Activated CD8-positive, alpha-beta memory T cell treated with anti-CD3 and anti-CD28 coated beads, Interleukin-2, amount 50 U/mL, for 1 hour (primary cell): Measurements from ENCODE around the gene RNU6-7.
A peak's percentile ranks its signal among the peaks of the same experiment; 100 is the strongest.

Experiments
- DNase-seq: peaks from one replicate; pipeline ENCODE4 v3.0.0-alpha.2; 2020; ENCODE audit errors: extremely low read depth

The RNU6-7 gene

DNA sequence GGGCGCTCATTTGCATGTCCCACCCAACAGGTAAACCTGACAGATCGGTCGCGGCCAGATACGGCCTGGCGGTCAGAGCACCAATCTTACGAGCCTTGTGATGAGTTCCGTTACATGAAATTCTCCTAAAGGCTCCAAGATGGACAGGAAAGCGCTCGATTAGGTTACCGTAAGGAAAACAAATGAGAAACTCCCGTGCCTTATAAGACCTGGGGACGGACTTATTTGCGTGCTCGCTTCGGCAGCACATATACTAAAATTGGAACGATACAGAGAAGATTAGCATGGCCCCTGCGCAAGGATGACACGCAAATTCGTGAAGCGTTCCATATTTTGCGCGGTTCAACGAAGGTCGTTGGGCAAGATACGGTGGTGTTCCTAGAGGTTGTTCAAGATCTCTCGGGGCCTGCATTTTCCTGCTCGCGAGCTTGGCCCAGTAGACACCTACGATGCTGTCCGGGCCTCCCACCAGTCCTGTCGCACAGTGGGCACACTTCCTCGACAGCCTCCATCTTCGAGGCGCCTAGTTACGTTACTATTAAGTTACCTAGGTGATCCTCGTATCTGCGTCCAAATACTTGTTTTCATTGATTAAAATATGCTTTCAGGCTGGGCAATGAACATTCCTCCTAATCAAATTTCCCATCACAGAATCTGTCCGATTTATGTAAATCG lies at the start of gene RNU6-7:
Gene RNU6-7 (plus strand): TSS at position 230 of the 675 bp plus-strand sequence.
- no peak for DNase-seq

DNA sequence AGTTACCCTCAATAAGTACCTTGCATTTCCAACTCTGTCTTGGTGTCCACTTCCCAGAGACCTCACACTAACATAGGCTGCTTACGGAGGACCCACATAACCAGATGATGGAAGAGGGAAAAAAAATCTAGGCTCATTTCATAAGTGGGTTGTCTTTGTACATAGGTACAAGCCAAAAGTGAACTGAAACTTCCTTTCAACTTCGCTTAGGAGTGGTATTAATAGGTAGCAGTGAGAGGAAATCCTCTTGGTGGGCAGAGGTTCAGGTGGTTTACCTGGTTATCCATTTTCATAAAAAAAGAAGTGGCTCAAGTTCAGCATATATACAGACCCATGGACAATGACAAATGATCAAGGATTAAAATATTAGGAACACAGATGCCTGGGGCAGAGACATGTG lies 35.8 kb upstream of the RNU6-7 start:
- DNase-seq, result no peak

DNA sequence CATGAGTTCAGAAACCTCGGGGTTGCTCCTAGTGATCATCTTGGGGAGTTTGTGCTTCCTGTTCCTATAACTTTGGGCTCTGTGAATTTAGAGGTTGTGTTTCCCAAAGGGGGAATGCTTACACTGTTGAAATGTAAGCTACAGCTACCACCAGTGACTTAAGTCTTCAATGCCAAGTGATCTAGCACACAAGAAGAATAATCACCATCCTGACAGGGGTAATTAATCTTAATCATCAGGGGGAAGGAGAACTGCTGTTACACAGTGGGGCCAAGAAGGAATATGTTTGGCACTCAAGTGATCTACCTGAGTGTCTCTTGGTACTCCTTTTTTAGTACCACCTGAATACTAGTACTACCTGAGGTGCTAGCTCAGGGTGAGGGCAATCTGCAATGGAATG lies 34.9 kb upstream of the RNU6-7 start:
- DNase-seq, result no peak

DNA sequence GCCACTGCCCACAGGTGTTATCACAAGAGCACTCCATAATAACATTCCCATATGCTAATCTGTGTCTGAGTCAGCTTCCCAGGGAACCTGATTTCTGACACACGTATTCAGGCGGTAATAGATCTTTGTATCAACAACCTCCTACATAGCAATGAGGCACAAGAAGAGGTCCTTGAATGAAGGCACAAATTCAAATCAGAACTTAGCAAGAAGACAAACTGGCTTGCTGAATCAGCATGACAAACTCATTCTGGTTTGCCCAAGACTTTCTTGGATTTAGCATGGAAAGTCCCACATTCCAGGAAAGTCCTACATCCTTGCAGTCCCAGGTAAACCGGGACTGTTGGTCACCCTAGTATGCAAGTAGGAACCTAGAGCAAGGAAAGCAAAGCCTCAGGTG lies 33.9 kb upstream of the RNU6-7 start:
- DNase-seq, result no peak

DNA sequence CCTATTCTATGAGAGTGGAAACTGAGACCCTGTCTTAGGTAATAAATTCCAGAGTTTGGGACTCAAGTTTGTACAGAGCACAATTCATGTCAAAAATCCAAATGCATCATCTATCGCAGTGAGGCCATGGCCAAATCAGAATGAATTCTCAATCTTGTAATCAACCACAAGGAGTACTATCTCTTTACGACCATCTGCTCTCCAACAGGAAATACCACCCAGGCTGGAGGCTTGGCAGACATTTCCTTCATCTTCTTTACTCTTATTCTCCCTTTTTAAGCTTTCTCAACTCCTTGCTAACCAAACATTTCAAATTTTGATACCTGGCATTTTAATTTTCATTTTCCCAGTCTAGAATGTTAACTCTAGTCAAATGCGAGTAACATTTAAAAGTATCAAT lies 32.7 kb upstream of the RNU6-7 start:
- DNase-seq, result no peak

DNA sequence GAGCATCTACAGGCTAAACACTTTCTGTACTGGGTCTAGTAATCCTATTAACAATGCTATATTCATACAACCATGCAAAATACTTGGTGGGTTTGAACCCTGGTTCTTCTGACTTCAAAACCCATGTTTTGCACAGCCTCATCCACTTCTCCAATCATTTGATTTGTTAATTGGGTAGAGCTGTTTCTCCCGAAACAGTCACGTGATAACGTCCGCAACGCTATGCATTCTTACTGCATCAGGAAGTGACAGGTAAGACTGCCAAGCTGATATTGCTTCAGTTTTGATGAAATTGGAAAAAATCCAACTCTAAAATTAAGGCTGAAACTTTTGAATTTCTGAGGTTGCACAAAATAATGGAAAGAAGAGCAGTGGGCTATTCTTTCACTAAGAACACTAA lies 30.4 kb upstream of the RNU6-7 start:
- no peak for DNase-seq

DNA sequence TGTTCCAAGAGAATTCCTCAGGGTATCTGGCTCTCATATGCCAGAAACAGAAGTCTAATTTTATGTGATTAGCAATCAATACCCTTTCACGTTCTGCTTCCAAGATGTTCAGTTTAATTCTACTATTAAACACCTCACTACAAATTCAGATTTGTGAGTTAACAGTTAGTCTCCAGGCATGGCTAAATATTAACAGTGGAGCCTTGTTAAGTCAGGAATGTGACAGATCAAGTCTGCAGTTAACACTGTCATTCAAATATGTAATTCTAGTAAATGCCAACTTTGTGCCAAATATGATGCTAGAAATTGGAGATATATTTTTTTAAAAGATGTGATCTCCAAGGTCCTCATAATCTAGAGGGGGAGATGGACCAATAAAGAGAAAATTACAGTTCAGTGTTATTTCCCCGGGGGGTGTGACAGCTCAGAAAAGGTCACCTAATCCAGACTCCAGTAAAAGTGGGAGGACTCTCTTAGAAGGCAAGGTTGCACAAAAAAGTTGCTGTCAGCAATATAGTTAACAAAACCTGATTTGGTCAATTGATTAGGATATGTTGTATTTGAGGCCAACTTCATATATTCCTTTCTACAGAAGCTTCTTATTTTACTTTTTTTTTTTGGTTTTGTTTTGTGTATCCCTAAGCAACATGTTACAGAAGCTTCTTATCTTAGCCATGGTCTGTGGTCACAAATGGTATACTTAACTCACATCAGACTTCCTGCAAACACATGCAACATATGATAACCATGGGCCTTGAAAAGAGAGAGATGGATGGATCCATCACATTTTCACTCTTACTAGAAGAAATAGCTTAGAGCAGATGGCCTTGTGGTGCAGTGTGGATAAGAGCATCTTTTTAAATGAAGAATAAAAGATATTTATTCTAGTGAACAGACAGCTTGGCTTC lies 18.4 kb upstream of the RNU6-7 start:
- DNase-seq, result no peak

DNA sequence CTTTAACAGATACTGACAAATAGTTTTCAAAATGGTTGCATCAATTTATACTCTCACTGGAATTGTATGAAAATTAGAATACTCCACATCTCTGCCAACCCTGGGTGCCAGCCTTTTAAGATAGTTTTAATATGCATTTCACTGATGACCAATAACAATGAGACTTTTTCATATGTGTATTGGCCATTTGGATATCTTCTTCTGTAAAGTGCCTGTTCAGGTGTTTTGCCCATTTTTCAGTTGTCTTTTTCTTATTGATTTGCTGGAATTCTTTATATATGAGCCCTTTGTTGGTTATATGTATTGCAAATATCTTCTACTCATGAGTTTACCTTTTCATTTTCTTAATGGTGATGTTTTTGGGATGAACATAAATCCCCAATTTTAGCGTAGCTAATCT lies 16.7 kb upstream of the RNU6-7 start:
- no peak for DNase-seq

DNA sequence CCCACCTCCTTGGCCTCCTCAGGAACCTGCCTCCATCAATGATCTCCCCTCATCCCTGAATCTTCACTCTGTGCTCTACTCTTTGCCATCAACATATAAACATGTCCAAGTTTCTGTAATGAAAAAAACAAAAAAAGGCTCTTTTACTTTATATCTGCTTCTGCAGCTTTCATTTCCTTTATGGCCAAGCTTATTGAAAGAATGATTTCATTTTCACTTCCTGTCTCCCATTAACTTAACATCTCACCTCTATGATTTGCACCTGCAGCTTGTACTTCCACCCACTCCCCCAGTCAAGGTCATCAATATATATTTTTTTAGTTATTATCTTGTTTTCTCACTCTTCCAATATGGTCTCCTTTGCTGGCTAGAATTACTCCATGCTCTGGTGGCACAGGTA lies 15.6 kb upstream of the RNU6-7 start:
- no peak for DNase-seq

DNA sequence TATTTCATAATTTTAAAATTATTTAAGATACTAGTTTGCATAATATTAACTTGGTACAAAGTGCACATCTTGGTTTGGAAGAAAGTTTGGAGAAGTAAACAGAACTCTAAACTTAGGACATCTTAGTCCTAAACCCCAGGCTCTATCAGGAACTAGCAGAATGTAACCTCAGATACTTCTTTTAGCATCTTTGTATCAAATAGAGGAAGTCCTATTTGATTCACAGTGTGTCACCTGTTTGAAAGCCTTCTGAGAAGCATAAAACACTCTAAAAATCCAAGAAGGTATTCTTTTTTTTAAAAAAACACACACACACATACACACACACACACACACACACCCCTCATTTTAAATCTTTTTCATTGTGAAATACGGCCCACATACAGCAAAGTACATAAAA lies 12.0 kb upstream of the RNU6-7 start:
- no peak for DNase-seq

DNA sequence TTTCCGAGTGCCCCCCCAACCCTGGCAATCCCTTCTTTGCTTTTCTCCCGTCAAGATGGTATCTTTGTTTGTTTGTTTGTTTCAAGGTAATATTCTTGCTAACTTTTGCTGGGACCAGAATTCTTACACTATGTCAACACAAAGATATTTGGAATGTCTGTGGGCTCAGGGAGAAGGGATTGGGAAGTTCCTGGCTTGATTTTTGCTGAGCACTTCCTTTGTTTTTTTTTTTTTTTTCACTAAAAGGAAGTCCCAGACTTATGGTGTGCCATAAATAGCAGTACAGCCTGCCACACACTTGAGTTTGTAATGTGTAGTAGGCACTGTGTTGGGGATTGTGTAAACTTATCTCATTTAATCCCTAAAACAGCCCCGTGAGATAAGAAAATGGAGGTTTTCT lies 11.2 kb upstream of the RNU6-7 start:
- DNase-seq, result no peak

DNA sequence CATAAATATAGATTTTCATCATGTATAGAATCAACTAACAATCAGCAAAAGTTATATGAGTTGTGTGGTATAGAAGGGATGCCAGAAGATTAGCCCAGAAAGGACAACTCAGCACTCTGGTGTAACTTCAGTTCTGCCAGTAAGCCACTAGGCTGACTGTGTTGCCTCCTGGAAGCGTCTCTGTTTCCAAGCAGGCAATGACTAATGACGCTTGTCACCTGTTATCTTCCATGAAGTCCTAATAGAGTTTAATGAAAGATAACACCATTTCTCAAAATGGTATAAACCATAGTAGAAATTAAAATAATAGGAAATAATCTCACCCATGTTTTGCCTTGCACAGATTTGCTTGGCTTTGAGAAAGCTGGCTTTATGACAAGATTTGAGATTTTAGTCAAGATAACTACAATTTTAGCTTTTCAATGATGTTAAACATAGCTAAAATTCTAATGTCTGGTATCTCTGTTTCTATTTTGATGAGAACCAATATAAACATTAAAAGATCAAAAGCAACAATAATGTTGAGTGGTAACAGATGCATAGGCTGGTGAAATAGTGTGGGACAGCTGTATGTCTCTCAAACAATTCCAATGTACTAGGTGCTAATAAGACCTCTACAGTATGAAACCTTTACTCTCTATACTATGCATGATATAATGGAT lies 9.0 kb upstream of the RNU6-7 start:
- DNase-seq, result no peak

DNA sequence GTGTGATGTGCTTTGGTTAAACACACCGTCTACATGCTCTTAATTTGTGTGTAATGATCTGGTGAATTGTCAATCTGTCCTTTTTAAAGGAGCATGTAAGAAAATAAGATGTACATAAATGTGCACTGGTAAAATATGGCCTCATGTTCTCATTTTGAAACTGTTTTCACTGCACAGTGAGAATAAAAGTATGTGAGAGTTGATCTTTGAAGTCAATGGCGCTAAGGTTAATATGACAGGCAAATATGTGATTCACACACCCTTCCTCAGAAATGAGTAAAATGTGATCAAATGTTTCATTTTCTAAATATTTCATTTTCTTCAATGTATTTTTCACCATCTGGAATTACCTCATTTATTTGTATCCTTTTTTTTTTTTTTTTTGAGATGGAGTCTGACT lies 8.3 kb upstream of the RNU6-7 start:
- DNase-seq, result no peak

DNA sequence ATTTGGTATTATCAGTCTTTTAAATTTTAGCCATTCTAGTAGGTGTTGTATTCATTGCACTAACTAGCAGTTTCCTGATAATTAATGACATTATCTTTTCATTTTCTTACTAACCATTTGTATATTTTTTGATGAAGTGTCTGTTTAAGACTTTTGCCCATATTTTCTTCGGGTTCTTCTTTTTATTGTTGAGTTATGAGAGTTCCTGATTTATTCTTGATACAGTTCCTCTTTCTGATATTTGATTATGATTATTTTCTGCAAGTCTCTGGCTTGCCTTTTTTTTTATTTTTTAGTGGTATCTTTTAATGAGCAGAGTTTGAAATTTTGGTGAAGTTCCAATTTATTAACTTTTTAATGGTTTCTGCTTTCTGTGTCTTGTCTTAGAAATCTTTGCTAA lies 6.2 kb upstream of the RNU6-7 start:
- no peak for DNase-seq

DNA sequence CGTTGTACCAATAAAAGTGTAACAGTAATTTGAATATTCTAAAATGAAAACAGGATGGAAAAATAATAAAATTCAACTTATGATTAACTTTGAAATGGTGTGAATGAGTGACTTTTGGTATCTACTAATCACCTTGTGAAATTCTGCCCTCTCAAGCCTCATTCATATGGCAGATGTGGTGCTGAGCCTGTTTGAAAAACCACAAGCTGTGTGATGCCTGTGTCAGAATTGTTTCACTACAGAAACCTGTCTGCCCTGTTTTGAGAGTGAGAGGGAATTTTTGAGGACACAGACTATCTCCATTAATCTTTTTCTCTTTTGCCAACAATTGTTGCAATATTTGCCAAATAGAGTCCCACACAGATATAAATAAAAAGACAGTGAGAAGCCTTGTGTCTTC lies 3.9 kb upstream of the RNU6-7 start:
- DNase-seq, result no peak

DNA sequence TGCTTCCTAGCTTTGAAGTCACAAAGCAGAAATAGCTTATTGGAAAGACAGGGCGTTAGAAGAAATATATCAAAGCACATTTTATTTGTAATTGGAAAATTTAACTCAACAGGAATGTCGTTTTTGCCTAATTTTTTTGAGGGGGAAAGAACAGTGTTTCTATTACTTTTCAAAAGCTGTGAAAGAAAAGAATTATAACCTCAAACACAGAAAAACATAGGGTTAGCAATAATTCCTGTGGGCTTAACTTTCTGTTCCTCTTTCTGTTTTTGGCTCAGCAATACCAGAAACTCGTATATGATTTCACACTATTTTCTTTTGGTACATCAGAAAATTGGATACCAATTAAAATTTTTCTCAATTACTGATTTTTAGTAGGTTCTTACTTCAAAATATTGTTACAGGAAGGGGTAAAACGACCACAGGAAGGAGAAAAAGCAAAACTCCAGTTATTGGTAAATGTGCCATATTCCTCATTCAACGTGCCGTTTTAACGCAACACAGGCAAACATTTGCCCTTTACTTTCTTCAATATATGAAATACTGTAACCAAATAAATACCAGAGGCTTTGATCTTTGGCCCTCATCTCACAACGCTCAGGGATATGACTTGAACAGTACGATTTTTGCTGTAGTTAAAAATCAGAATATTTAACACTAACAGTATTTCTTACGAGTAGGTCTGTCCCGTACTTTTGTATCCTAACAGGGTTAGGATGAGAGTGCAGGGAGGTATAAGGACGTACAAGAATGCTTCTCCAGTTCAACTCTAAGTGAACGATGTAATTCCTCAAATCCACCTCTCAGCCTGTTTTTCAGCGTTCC lies 1.3 kb upstream of the RNU6-7 start:
- DNase-seq, result no peak

DNA sequence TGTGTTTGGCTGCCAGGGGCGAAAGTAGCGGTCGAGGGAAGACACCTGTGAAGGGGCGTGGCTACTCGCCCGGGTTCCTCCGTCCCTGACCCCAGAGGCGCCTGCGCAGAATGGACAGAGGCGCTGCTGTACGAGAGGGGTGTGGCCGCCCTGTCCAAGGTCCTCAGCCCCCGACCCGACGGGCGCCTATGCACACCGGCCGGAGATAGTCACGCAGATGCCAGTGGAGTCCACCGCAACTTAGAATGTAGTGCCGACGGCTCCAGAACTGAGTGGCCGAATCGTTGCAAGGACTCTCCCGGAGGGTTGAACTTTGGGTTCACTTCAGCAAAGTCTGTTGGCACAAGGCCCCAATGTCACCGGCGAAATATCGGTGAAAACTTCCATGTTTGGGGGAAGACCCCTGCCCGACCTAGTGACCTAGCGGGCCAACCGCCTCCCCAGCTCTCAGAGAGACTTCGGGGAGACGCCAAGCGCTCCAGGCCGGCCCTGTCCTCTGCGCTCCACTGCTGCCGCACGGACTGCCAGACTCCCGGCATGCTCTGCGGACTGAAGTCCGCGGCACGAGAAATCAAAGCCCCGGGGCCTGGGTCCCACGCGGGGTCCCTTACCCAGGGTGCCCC lies 541 bp upstream of the RNU6-7 start:
- DNase-seq, result no peak

DNA sequence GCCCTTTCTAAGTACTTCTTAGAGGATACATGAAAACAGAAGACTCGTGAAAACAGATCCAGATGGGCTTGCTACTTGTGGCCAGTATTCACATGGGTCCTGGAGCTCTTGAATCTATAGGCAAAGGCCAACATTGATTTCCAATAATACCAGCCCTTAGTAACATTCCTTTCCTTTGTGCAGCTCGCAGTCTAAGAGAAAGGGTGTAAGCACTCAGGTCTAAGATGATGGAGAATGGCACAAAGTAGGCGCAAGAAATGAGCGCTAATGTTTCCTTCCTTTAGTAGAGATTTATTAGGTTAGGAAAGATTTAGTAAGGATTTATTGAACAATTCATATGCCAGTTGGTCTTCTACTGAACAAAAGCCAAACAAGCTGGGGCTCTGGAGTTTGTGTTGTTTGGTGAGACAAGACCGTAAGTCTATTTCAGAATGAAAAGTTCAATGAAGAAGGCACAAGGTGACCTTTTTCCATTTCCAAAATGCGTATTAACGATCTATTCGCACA lies 699 bp downstream of the RNU6-7 start:
- DNase-seq, result no peak

DNA sequence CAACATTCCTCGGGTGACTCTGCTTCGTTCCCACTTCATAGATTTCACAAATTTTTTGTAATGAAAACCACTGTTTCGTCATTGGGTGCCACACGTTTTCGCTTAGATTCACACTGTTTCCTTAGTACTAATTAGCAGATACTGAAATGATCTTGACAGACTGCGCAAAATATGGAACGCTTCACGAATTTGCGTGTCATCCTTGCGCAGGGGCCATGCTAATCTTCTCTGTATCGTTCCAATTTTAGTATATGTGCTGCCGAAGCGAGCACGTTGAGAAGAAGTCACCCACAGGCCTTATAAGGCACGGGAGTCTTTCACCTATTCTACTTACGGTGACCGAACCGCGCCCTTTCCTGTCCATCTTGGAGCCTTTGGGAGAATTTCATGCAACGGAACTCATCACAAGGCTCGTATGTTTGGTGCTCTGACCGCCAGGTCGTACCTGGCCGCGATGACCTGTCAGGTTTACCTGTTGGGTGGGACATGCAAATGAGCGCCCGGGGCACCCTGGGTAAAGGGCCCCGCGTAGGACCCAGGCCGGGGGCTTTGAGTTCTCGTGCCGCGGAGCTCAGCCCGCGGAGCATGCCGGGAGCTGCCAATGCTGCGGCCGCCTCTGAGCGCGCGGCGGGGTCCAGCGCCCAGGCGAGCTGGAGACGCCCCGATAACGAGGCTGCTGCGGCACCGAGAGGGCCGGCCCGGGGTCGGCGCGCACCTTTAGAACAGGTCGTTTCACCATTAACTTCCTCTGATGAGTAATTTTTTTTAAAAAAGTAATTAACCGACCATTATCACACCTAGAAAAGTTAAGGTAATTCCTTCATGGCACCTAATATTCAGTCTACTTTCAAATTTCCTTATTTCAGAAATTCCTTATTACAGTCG lies 1.4 kb downstream of the RNU6-7 start, which contains the start of gene RNU6-8:
Gene RNU6-8 (minus strand): TSS at position 272 of the 885 bp plus-strand sequence.
- DNase-seq, result peak; percentile 66

DNA sequence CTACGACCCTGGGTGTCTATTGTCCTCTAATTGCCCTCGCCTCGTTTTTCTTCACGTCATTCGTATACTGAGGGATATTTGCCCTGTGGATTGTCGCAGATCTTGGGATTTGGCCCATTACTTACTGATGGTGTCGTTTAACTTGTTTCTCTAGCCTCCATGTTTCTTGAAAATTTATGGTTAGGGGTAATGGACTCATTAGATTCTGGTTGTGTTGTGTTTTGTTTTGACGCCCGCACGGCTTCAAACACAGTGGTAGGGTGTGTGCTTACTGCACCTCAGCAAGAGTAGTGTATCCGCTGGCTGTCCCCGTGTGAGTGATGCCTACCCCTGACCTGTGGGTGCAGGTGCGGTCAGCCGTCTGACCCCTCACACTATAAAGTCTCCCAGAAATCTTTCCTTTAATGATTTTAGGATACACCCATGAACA lies 2.1 kb downstream of the RNU6-7 start:
- no peak for DNase-seq
